Right forelimb (tissue), 1 donor: ENCODE results near the gene GCSH.

ENCODE experiments used
- DNase-seq: peaks from one replicate; pipeline ENCODE4 v3.0.0-alpha.2; 2018

Gene GCSH

DNA sequence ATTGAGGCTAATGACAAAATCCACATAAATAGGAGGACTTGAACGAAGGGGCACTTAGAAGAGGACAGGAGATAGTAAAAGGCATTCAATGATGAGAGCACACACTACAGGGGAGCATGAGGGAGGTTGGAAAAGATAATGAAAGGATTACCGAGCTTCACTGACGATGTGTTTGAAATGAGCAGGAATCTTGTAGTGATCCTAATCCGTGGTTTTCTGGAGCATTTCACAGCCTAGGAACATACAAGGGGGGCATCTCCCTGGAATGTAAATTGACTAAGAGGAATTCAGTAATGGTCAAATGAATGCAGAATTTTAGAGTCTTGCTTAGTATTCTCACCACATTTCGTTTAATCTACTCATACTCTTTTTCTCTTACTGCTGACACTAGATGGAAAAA, 55.4 kb downstream of the GCSH start:
- no peak for DNase-seq

DNA sequence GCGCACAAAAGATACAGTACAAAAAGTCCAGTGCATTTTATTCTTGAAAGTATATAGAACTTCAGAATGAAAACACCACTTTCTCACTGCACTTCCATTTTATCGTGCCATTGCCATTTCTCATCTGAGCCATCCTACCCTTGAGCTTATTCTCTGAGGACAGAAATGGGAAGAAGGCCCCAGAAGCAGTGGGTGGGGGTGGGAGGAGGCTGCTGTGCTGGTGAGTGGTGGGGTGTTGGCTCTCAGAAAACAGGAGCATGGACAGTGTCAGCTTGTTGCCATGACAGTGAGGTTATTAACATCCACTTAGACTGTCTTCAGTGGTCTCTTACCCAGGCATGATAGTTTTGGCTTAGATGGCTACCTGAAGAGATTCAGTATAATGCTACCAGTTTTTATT, 56.1 kb downstream of the GCSH start:
- DNase-seq: no peak

DNA sequence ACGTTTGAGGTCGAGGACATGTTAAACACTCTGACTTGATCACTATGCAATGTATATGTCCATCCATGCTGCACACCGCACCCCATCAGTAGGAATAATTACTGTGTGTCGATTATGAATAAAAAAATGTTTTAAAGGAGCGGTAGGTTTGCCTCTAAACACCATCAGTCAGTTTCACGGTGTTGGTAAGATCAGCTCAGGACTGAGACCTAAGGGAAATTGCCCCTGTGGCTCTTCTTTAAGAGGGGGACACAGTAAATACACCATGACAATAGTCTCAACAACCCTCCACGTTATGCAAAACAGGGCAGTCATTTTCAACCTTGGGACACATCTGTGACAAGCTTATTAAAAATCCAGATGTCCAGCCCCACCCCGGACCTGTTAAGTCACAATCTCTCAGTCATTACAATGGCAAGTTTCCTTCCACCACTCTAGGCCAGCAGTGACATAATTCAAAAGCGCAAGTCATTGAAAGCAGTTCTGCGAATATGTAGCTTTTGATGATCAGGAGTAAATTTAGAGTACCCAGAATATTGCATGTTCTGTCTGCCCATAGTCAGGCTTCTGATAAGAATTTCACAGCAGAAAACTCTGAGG, 59.3 kb downstream of the GCSH start:
- DNase-seq: no peak

DNA sequence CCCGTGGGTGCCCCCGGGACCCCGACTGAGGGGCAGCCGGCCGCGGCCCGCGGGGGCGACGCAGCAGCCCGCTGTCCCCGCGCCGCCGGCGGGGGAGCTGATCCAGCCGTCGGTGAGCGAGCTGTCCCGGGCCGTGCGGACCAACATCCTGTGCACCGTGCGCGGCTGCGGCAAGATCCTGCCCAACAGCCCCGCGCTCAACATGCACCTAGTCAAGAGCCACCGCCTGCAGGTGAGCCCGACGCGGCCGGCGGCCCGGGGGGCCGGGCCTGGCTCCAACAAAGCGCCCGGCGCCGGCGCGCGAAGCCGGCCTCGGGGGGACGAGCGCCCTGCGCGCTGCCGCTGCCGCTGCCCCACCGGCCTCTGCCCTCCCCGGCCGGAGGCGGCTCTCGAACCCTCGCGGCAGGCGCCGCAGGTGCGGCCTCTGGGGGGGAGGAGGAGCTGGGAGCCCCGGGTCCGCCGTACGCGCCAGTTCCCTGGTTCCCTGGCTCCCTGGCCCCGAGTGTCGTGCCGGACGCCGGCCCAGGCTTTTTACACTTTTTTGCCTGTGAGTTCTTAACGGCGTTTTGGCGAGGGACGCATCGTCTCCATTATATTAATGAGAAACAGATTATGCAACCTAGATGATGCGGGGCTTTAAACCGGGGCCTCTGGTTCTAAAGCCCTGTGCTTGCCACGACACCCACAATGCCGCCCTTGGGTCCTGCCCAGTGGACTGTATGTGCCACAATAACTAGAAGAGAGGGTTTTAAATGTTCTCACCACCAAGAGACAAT, 60.0 kb downstream of the GCSH start:
- no peak for DNase-seq

DNA sequence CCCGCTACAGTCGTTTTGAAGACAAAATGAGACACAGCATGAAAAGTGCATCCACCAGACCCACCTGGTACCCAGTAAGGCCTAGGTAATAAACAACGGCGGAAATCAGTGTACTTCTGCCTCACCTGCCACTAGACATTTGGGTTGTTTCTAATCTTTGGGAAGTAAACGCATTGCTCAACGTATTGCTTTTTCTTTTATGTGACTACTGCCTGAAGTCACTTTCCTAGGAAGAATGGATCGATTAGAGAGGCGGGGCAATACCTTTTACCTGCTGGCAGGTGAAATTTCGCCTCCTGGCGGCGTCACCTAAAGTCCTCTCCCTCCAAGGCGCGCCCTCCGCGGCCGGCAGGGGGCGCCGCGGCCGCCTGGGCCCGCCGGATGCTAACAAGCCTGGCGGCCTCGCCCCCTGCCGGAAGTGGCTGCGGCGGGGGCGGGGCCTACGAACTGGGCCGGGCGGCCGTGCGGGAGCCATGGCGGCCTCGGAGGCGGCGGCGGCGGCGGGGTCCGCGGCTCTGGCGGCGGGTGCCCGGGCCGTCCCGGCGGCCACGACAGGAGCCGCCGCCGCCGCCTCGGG, 60.7 kb downstream of the GCSH start, which contains the start of gene ATMIN:
ATMIN (plus strand) TSS at position 445 of the 577 bp plus-strand sequence; CDS start at position 474, 29 bp downstream.
- DNase-seq: peak; percentile 90
